Right forelimb (tissue), 1 donor: ENCODE measurements around the gene GSTA3.
"Not testable (repeated sequence)": the region's sequence is repeated elsewhere in the genome, so short reads cannot be mapped to it uniquely, and the experiment has no call there.

Experiments used
- DNase-seq: peaks from one replicate; pipeline ENCODE4 v3.0.0-alpha.2; 2018

GSTA3 gene

GRCh38 chr6:52909131-52909530 lies 367 bp downstream of the GSTA3 start:
- no peak for DNase-seq

- no peak for DNase-seq
Observed at GRCh38 chr6:52908526-52908925, 972 bp downstream of the GSTA3 start.

- DNase-seq = no peak
Observed at GRCh38 chr6:52904562-52905279, 4.8 kb downstream of the GSTA3 start.

DNA sequence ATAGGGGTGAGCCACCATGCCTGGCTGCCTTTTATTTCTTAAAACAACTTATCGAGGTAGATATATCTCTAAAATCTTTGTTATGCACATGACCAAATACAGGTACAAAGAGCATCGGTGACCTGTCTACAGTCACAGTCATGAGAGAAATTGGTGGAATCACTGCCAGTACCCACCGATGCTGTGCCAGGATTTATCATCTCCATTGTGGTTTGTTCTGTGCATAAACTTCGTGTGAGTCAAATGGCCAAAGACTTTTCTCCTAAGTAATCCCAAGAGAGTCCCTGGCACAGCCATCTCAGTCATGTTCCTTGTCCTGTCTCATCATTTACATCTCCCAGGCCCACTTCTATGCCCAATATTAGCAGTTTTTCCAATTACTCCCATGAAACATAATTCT lies 9.0 kb downstream of the GSTA3 start:
- DNase-seq = no peak

DNA sequence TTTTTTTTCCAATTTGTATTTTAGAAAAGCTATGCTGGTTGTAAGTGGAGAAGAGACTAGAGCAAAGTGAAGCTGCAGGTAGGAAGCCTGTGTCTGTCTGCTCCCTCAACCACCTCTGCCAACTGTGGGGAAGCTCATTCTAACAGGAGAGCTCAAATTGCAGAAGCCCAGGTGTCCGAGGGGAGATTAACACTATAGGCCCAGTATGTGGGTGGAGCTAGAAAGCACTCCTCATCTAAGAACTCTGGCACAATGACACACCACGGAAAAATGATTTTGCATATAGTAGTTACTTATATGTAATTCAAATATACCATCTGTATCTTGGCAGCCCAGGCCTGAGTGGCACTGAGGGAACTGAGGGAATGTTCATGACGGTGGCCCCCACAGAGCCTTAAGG lies 13.7 kb downstream of the GSTA3 start:
- DNase-seq = not testable (repeated sequence)

DNA sequence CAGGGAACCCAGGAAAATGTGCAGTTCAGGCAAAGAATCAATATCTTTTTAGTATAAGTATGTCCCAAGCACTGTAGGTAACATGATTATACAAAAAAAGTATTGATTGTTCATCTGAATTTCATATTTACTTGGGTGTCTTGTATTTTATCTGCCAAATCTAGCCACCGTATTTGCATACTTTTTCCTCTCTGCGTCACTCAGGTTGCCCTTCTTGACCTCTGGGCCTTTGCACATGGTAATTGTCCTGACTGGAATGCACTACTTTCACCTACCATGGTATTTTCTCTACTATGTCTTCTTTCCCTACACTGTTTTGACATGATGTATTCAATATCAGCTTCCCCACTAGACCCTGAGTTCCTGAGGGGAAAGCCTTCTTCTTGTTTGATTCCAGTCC lies 15.2 kb downstream of the GSTA3 start:
- DNase-seq = no peak

DNA sequence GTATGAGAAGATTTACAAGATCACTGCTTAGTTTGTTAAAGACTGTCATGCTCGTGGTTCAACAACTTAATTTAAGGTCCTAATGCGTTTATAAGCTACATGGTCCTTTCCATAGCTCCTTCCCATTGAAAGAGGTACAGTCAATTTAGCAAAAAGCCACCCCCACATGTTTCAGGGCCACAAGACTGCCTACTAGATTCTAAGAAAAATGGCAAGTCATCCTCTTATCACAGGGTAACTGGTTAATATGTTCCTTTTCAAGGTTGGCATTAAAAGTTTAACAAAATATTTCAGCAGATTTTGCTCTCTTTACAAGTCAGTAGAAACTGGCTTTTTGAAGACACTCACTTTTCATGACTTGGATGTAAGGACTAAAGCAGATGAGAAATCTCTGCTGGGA lies 15.7 kb downstream of the GSTA3 start:
- DNase-seq = no peak

GRCh38 chr6:52893221-52893620 lies 16.3 kb downstream of the GSTA3 start:
- no peak for DNase-seq

DNA sequence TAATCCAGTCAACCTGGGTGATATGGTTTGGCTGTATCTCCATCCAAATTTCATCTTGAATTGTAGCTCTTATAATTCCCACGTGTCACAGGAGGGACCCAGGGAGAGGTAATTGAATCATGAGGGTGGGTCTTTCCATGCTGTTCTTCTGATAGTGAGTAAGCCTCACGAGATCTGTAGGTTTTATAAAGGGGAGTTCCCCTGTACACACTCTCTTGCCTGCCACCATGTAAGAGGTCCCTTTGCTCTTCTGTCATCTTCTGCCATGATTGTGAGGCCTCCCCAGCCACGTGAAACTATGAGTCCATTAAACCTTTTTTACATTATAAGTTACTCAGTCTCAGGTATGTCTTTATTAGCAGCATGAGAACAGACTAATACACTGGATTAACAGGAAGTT lies 19.5 kb downstream of the GSTA3 start:
- no peak for DNase-seq

GRCh38 chr6:52887910-52888524 lies 21.5 kb downstream of the GSTA3 start:
- DNase-seq = no peak

DNA sequence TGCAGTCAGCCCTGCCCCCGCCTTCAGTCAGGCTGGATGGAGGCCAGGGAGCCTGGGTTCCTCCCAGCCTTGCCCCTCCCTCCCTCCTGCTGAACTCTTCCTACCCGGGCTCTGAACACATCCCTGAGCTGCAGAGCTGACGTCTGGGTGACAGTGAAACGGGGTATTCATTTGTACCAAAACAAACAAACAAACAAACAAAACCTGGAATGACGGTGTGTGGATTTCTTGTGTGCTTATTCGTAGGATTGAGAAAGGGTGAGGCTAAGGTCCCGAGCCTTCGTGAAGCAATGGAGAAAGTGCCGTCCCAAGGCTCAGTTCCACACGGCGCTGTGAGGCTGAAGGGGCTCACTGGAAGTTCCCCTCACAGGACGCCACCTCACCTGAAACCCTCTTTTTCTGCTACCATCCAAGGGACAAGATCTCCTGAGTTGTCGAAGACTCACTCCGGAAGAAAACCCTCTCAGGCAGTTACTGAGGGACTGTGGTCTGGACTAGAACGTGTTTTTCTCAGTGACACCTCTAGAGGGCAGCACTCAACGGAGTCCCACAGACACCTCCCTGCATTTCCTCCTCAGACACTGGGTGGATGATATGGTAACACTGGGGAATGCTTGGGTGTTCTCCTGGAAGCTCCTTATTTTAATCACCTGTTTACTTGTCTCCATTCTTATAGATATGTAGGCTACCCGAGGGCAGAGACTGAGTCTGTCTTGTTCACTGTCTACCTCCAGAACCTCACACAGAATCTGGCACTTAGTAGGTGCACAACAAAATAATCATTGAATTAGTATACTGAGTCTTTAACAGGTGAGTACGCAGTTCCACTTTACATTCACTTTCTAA lies 27.3 kb downstream of the GSTA3 start:
- peak; percentile 73 for DNase-seq

DNA sequence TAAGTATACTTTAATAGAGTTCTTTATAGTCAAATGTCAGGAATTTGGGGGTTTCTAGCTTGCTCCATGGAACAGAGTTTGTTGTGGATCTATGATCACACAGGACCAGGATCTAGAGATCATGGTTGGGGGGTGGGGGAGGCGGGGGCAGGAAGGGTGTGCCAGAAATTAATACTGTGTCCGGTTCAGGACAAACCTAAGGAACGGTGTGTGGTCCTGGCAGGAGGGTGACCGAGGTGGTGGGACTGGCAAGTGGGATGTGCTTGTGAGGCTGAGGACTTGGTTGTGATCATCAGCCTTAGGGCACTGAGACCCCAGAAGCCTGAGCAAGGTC lies 27.9 kb downstream of the GSTA3 start:
- DNase-seq = no peak

GRCh38 chr6:52877786-52878185 lies 31.7 kb downstream of the GSTA3 start:
- no peak for DNase-seq

DNA sequence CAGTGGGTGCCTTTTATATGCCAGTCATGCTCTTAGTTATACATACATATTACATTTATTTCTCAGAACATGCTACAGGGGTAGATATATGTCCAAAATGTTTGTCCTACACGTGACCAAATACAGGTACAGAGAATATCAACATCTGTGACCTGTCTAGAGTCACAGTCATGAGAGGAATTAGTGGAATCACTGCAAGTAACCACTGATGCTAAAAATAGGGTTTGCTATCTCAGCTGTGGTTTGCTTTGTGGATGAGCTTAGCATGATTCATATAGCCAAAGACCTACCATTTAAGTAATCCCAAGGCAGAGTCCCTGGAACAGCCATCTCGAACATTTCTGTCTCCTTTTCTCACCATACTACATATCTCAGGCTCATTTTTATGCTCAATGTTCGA lies 32.3 kb downstream of the GSTA3 start:
- no peak for DNase-seq

- DNase-seq = no peak
Observed at GRCh38 chr6:52876056-52876787, 33.3 kb downstream of the GSTA3 start.

- DNase-seq = no peak
Observed at GRCh38 chr6:52872031-52872430, 37.5 kb downstream of the GSTA3 start.

DNA sequence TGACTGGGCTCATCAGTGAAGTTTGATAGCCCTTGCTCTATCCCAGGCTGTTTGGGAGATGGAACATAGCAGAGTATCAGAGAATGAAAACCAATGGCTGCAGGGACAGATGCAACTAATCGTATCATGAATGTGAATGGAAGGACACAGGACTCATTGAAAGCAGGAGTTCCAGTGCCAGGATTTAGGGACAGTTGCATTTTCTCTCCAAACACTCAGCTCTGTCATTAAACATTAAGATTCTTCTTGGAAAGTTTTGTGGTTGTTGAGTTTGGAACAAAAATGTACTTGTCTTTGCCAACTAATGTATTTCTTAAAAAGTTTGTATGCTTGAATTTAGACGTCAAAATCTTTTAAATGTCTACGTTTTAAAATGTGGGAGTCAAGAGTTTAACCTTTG lies 37.9 kb downstream of the GSTA3 start:
- DNase-seq = no peak

- DNase-seq = not testable (repeated sequence)
Observed at GRCh38 chr6:52870335-52871091, 39.0 kb downstream of the GSTA3 start.

- not testable (repeated sequence) for DNase-seq
Observed at GRCh38 chr6:52868899-52869298, 40.6 kb downstream of the GSTA3 start.

DNA sequence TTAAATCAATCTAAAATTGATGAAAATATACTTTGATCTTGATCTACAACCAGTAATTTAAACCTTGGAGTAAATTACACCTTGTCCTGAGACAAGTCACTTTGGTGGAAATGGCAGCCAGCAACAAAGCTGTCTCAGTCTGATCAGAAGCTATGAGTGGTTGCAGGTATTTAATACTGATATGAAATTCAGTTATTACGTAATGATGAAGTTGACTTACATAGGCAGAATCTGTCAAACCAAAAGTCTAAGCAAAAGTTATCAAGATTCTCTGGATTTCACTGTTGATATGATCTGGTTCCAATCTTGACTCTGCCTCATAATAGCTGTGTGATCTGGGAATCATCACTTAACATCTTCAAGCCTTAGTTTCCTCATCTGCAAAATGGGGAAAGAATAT lies 41.3 kb downstream of the GSTA3 start:
- no peak for DNase-seq

DNA sequence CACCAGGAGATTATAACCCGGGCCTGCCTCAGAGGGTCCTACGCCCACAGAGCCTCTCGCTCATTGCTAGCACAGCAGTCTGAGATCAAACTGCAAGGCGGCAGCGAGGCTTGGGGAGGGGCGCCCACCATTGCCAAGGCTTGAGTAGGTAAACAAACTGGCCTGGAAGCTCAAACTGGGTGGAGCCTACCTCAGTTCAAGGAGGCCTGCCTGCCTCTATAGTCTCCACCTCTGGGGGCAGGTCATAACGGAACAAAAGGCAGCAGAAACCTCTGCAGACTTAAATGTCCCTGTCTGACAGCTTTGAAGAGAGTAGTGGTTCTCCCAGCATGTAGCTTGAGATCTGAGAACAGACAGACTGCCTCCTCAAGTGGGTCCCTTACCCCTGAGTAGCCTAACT lies 48.3 kb downstream of the GSTA3 start:
- DNase-seq = not testable (repeated sequence)

GRCh38 chr6:52858416-52858815 lies 51.1 kb downstream of the GSTA3 start:
- no peak for DNase-seq

GRCh38 chr6:52856137-52856536 lies 53.4 kb downstream of the GSTA3 start:
- not testable (repeated sequence) for DNase-seq
